Smooth muscle cell (in vitro differentiated cells): Measurements from ENCODE around the gene TPST2. TPM values are rescaled to one million over a fixed set of nuclear protein-coding genes. Genes with fewer than 3 reads are reported as not detected.

Experiments
- DNase-seq: peaks from one replicate; lab custom pipeline; 2025; ENCODE audit not compliant: unreplicated experiment; lab: John Stamatoyannopoulos, UW
- H2AFZ ChIP-seq: fragments of 200-600 bp; sonication (generic); 2 replicates; pipeline ENCODE4 v1.6.0; 2016; ENCODE audit warnings: antibody characterized with exemption, low read depth, mild to moderate bottlenecking
- H3F3A ChIP-seq: fragments of 200-600 bp; sonication (generic); 2 replicates; pipeline ENCODE4 v1.6.0; 2017; ENCODE audit warnings: antibody characterized with exemption, low read depth
- H3K27ac ChIP-seq: fragments of 200-600 bp; sonication (generic); 2 replicates; pipeline ENCODE4 v1.5.1; 2016; ENCODE audit warnings: low read depth, mild to moderate bottlenecking
- H3K27me3 ChIP-seq: fragments of 200-600 bp; sonication (generic); 2 replicates; pipeline ENCODE4 v1.6.1; 2016; ENCODE audit warnings: low read depth, mild to moderate bottlenecking
- H3K36me3 ChIP-seq: fragments of 200-600 bp; sonication (generic); 2 replicates; pipeline ENCODE4 v1.5.1; 2016; ENCODE audit warnings: low read depth
- H3K4me1 ChIP-seq: fragments of 200-600 bp; sonication (generic); 2 replicates; pipeline ENCODE4 v1.5.1; 2016; ENCODE audit warnings: low read depth
- H3K4me2 ChIP-seq: fragments of 200-600 bp; sonication (generic); 2 replicates; pipeline ENCODE4 v1.6.0; 2016; ENCODE audit warnings: mild to moderate bottlenecking
- H3K4me3 ChIP-seq: fragments of 200-600 bp; sonication (generic); 2 replicates; pipeline ENCODE4 v1.5.1; 2016; ENCODE audit warnings: mild to moderate bottlenecking
- H3K79me2 ChIP-seq: fragments of 200-600 bp; sonication (generic); 2 replicates; pipeline ENCODE4 v1.6.0; 2016; ENCODE audit warnings: low read depth, mild to moderate bottlenecking
- H3K9ac ChIP-seq: fragments of 200-600 bp; sonication (generic); 2 replicates; pipeline ENCODE4 v1.6.0; 2016; ENCODE audit warnings: low read depth
- H3K9me3 ChIP-seq: fragments of 200-600 bp; sonication (generic); replicated peaks from 2 replicates; pipeline ENCODE4 v1.5.1; 2016; ENCODE audit warnings: low read depth
- H4K20me1 ChIP-seq: fragments of 200-600 bp; sonication (generic); 2 replicates; pipeline ENCODE4 v1.6.0; 2016; ENCODE audit warnings: low read depth
- WGBS: methylation state at CpG from one replicate; pipeline ENCODE4 v1.1.7; 2016; ENCODE audit warnings: low lambda C conversion rate; 5-methylcytosine and 5-hydroxymethylcytosine counted together
- polyA plus RNA-seq: library from polyadenylated mRNA; unstranded; fragments of >200 nt; fragmentation: Nextera tagmentation; extraction: Ambion mirVana; gene quantifications from 2 replicates; pipeline ENCODE4 v1.2.1, GENCODE V29; 2016
- total RNA-seq: library from RNA; depleted of rRNA; stranded (reverse); fragments of >200 nt; gene quantifications from 2 replicates; pipeline ENCODE4 v1.2.3, GENCODE V29; 2014
- TF ChIP-seq, protein P1 (sequence below): fragments of 200-600 bp; sonication (generic); IDR thresholded peaks from 2 replicates; pipeline ENCODE4 v1.5.1; 2017; ENCODE audit warnings: borderline replicate concordance, mild to moderate bottlenecking, antibody characterized with exemption; ENCODE audit not compliant: insufficient read depth, poor library complexity, severe bottlenecking

TPST2 gene
- total and polyA plus RNA-seq, 2 experiments from 2014 or later, result 44.1 to 48.5 TPM

DNA sequence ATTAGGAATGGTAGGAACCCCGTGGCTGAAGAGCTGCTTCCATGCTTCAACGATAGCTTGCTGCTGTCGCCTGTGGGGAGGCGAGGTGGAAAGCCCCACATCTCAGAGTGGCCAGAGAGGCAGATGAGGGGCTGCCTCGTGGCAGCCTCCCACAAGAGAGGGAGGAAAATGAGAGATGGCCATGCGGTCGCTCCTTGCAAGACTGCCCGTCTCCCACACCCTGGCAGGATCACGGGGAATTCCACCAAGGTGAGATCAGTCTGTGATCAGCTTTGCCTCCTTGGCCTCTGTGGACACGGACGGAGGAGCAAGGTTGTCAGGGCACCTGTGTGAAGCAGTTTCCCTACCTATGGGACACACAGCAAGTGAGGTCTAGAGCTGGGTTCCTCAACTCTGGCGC is 34.9 kb upstream of the TPST2 start:
- DNase-seq, result no peak
- H3K4me1 ChIP-seq, result peaks cover 3% of the 10 kb centered on the region
- H4K20me1 ChIP-seq, result no peaks in the 10 kb centered on the region
- 87% methylated on average over 12 of the region's 12 CpGs for WGBS
- H3K9ac ChIP-seq, result no peak overlapping the region
- H3K4me2 ChIP-seq, result no peak overlapping the region
- no peak overlapping the region for H3K4me3 ChIP-seq
- no peaks in the 10 kb centered on the region for H3F3A ChIP-seq
- TF ChIP-seq, protein P1, sequence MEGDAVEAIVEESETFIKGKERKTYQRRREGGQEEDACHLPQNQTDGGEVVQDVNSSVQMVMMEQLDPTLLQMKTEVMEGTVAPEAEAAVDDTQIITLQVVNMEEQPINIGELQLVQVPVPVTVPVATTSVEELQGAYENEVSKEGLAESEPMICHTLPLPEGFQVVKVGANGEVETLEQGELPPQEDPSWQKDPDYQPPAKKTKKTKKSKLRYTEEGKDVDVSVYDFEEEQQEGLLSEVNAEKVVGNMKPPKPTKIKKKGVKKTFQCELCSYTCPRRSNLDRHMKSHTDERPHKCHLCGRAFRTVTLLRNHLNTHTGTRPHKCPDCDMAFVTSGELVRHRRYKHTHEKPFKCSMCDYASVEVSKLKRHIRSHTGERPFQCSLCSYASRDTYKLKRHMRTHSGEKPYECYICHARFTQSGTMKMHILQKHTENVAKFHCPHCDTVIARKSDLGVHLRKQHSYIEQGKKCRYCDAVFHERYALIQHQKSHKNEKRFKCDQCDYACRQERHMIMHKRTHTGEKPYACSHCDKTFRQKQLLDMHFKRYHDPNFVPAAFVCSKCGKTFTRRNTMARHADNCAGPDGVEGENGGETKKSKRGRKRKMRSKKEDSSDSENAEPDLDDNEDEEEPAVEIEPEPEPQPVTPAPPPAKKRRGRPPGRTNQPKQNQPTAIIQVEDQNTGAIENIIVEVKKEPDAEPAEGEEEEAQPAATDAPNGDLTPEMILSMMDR, result no peak
- H3K79me2 ChIP-seq, result no peaks in the 10 kb centered on the region
- H3K27me3 ChIP-seq, result no peaks in the 10 kb centered on the region
- no peak overlapping the region for H3K27ac ChIP-seq
- no peak overlapping the region for H2AFZ ChIP-seq
- H3K36me3 ChIP-seq, result no peaks in the 10 kb centered on the region
- H3K9me3 ChIP-seq, result no peaks in the 10 kb centered on the region

DNA sequence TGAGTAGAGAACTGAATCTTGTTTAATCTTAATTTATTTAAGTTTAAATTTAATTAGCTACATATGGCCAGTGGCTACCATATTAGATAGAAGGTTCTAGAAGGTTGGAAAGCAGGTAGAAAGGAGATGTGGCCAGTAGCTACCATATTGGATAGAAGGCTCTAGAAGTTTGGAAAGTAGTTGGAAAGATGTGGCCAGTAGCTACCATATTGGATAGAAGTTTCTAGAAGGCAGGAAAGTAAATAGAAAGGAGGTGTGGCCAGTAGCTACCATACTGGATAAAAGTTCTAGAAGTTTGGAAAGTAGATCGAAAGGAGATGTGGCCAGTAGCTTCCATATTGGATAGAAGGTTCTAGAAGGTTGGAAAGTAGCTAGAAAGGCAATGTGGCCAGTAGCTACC is 34.1 kb upstream of the TPST2 start:
- TF ChIP-seq, protein P1, result no peak
- no peaks in the 10 kb centered on the region for H3K79me2 ChIP-seq
- no peak overlapping the region for H3K4me2 ChIP-seq
- H3F3A ChIP-seq, result no peaks in the 10 kb centered on the region
- H2AFZ ChIP-seq, result no peak overlapping the region
- no peaks in the 10 kb centered on the region for H3K9me3 ChIP-seq
- H4K20me1 ChIP-seq, result no peaks in the 10 kb centered on the region
- WGBS, result 100% methylated on average over 1 of the region's 1 CpG
- no peak for DNase-seq
- H3K27ac ChIP-seq, result no peak overlapping the region
- no peak overlapping the region for H3K9ac ChIP-seq
- H3K4me1 ChIP-seq, result peaks cover 3% of the 10 kb centered on the region
- no peak overlapping the region for H3K4me3 ChIP-seq
- H3K27me3 ChIP-seq, result no peaks in the 10 kb centered on the region
- H3K36me3 ChIP-seq, result no peaks in the 10 kb centered on the region

DNA sequence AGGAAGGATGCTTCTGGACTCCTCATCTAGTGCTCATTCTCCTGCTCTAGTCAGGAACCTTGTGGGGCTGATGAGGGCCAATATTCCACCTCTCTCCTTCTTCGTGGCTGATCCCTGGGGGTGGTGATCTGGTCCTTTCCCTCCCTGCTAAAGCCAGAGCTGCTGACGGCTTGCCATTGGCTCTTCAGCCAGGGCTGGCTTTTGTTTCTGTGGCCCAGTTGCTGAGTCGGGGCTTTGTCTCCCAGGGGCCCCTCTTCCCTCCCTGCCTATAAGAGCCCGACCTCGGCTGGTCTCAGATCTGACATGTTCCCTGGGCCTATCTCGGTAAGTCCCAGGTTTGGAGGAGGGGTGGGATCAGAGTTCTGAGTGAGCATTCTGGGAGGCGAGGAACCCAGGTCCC is 31.7 kb upstream of the TPST2 start, which contains the start of gene CRYBA4:
CRYBA4 (plus strand) TSS at position 301 of the 400 bp plus-strand sequence. CDS start 634 bp downstream, outside the sequence.
- H3K36me3 ChIP-seq, result no peaks in the 10 kb centered on the region
- H3K9me3 ChIP-seq, result no peaks in the 10 kb centered on the region
- H3K4me3 ChIP-seq, result no peak within 1 kb of the TSS
- H3K27me3 ChIP-seq, result no peaks in the 10 kb centered on the region
- TF ChIP-seq, protein P1, result no peak
- no peak within 1 kb of the TSS for H3K9ac ChIP-seq
- H3K4me1 ChIP-seq, result peaks cover 18% of the 10 kb centered on the region
- no peak within 1 kb of the TSS for H3K27ac ChIP-seq
- no peak for DNase-seq
- no peak within 1 kb of the TSS for H3K4me2 ChIP-seq
- H2AFZ ChIP-seq, result no peak within 1 kb of the TSS
- no peaks in the 10 kb centered on the region for H4K20me1 ChIP-seq
- H3F3A ChIP-seq, result no peaks in the 10 kb centered on the region
- H3K79me2 ChIP-seq, result no peaks in the 10 kb centered on the region
- WGBS, result 70% methylated on average over 7 of the region's 7 CpGs

DNA sequence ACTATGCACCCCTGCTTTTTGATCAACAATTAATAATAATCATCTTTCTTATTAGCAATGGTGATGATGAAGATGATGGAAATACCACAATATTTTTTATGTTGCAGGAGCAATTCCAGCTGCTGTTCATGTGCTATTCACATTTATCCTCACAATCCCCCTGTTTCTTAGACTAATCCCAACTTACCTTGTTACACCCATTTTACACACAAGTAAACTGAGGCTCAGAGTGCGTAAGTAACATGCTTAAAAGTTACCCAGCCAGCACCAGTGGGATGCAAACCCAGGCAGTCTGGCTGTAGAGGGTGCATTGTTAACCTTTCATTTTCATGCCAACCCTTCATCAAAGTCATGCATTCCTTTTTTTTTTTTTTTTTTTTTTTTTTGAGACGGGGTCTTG is 30.3 kb upstream of the TPST2 start:
- H3K79me2 ChIP-seq, result no peaks in the 10 kb centered on the region
- no peak overlapping the region for H3K9ac ChIP-seq
- peaks cover 24% of the 10 kb centered on the region for H3K4me1 ChIP-seq
- WGBS, result 92% methylated on average over 2 of the region's 2 CpGs
- H2AFZ ChIP-seq, result no peak overlapping the region
- H3K27ac ChIP-seq, result no peak overlapping the region
- no peaks in the 10 kb centered on the region for H3K9me3 ChIP-seq
- TF ChIP-seq, protein P1, result no peak
- H3K36me3 ChIP-seq, result no peaks in the 10 kb centered on the region
- no peak overlapping the region for H3K4me2 ChIP-seq
- DNase-seq, result no peak
- H4K20me1 ChIP-seq, result no peaks in the 10 kb centered on the region
- no peaks in the 10 kb centered on the region for H3F3A ChIP-seq
- H3K27me3 ChIP-seq, result no peaks in the 10 kb centered on the region
- H3K4me3 ChIP-seq, result no peak overlapping the region
